Keratinocyte (primary cell): Measurements from ENCODE around the gene KDM5B. TPM values are rescaled to one million over a fixed set of nuclear protein-coding genes. Genes with fewer than 3 reads are reported as not detected.
A peak's percentile ranks its signal among the peaks of the same experiment; 100 is the strongest.

Source experiments
- DNase-seq: peaks from one replicate; pipeline ENCODE4 v3.0.0-alpha.2; 2011; ENCODE audit warnings: low read depth, missing footprints, low spot score
- FAIRE-seq: peaks from 2 replicates; lab custom pipeline; 2011; peaks lifted over from hg19 to GRCh38; lab: Jason Lieb, UNC
- H2AFZ ChIP-seq: 2 replicates; pipeline ENCODE4 v1.6.0; 2012; ENCODE audit warnings: low read length, control low read depth, inconsistent platforms; ENCODE audit not compliant: control insufficient read depth
- H3K27ac ChIP-seq: 2 replicates; pipeline ENCODE4 v1.5.1; 2011; ENCODE audit warnings: low read length; ENCODE audit not compliant: control insufficient read depth, insufficient read depth
- H3K27me3 ChIP-seq: 3 replicates; pipeline ENCODE4 v1.6.0; 2011; ENCODE audit warnings: low read length; ENCODE audit not compliant: control insufficient read depth, insufficient read depth; ENCODE audit errors: extremely low read depth
- H3K36me3 ChIP-seq, 2 experiments: 2 replicates in 1 of 2; 3 replicates in 1 of 2; pipeline ENCODE4 v1.5.1; 2011; ENCODE audit warnings: low read length in 2 of 2, mild to moderate bottlenecking in 1 of 2; ENCODE audit not compliant: control insufficient read depth in 2 of 2, insufficient read depth in 2 of 2; ENCODE audit errors: extremely low read depth in 1 of 2
- H3K4me1 ChIP-seq: 3 replicates; pipeline ENCODE4 v1.5.1; 2011; ENCODE audit warnings: low read length; ENCODE audit not compliant: control insufficient read depth, insufficient read depth; ENCODE audit errors: extremely low read depth
- H3K4me2 ChIP-seq: 3 replicates; pipeline ENCODE4 v1.6.0; 2011; ENCODE audit warnings: low read depth, low read length; ENCODE audit not compliant: control insufficient read depth, insufficient read depth; ENCODE audit errors: extremely low read depth
- H3K4me3 ChIP-seq, 3 experiments: fragments of 200-600 bp in 1 of 3; sonication (generic) in 1 of 3; 2 replicates in 2 of 3; 3 replicates in 1 of 3; pipeline ENCODE4 v1.5.1; 2011 to 2016; ENCODE audit warnings: low read length in 3 of 3, mild to moderate bottlenecking in 3 of 3, control low read depth in 2 of 3, inconsistent platforms in 1 of 3, low read depth in 1 of 3, mixed read lengths in 1 of 3, mixed run types in 1 of 3, moderate library complexity in 1 of 3; ENCODE audit not compliant: control insufficient read depth in 2 of 3, insufficient read depth in 2 of 3; ENCODE audit errors: extremely low read depth in 1 of 3
- H3K79me2 ChIP-seq: 2 replicates; pipeline ENCODE4 v1.6.0; 2012; ENCODE audit warnings: low read length; ENCODE audit not compliant: control insufficient read depth, insufficient read depth
- H3K9ac ChIP-seq: 3 replicates; pipeline ENCODE4 v1.6.0; 2011; ENCODE audit warnings: low read length; ENCODE audit not compliant: control insufficient read depth, insufficient read depth; ENCODE audit errors: extremely low read depth
- H3K9me1 ChIP-seq: 3 replicates; pipeline ENCODE4 v1.6.0; 2011; ENCODE audit warnings: low read length; ENCODE audit not compliant: control insufficient read depth, insufficient read depth; ENCODE audit errors: extremely low read depth
- H3K9me3 ChIP-seq: 2 replicates; pipeline ENCODE4 v1.5.1; 2012; ENCODE audit warnings: low read depth, low read length; ENCODE audit not compliant: control insufficient read depth
- H4K20me1 ChIP-seq: 3 replicates; pipeline ENCODE4 v1.6.0; 2011; ENCODE audit warnings: low read length; ENCODE audit not compliant: control insufficient read depth, insufficient read depth; ENCODE audit errors: extremely low read depth
- CTCF ChIP-seq, 3 experiments: IDR thresholded peaks in 1 of 3; conservative IDR thresholded peaks in 1 of 3; optimal IDR thresholded peaks in 1 of 3; 2 replicates in 2 of 3; 3 replicates in 1 of 3; pipeline versions ENCODE3 to v1.5.1; 2011; ENCODE audit warnings: low read length in 3 of 3, mild to moderate bottlenecking in 3 of 3, moderate library complexity in 2 of 3, control low read depth in 1 of 3, inconsistent platforms in 1 of 3; ENCODE audit not compliant: insufficient read depth in 2 of 3; ENCODE audit errors: extremely low read depth in 1 of 3
- EZH2 ChIP-seq: IDR thresholded peaks from one replicate; pipeline ENCODE4 v1.6.1; 2012; ENCODE audit warnings: inconsistent platforms, mild to moderate bottlenecking, low read length, moderate library complexity
- dilution Hi-C: fragments of 300-500 bp; cut with MboI; formaldehyde crosslinking; loops from one replicate; pipeline ENCODE4 v1.7.0; 2020; ENCODE audit warnings: low sequenced_read_pairs; ENCODE audit not compliant: extremely low pct_ligation_motif_present
- polyA plus RNA-seq, 5 experiments: library from polyadenylated mRNA; depleted of rRNA in 3 of 5; stranded (reverse) in 3 of 5; stranded (forward) in 1 of 5; unstranded in 1 of 5; fragments of >200 nt; gene quantifications; 1 replicate in 1 of 5; 2 replicates in 3 of 5; 3 replicates in 1 of 5; pipeline versions ENCODE4 v1.2.1 to v1.2.3, GENCODE V29; 2011 to 2012; ENCODE audit warnings: missing spikeins in 2 of 5, low read depth in 1 of 5, low replicate concordance in 1 of 5

Gene KDM5B
- polyA plus RNA-seq, 1 donor (not counting 4 experiments of a cell fraction or from before 2014, with no cell fraction given), result 60.1 TPM

DNA sequence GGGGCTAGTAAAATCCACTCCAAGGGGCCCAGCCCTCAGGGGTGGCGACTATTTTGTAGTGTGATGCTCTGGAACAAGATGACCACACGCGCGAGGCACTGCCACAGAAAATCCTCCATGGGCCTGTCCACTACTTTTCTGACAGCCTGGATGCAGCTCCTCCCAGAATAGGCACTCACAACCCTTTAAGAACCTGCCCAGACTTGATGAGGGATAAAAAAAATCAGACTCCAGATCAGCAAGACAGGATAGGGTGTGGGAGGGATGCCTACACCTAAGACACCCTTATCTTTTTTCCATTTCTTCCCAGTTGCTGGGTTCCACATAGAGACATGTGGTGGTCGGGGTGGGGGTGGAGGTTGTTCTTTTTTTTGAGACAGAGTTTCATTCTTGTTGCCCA is 36.0 kb upstream of the KDM5B start:
- Histone ChIP-seq H3K4me1 (peaks cover 11% of the 10 kb centered on the region), H3K79me2 (no peaks in the 10 kb centered on the region), H3K27ac (no peak overlapping the region), H3K4me3 (no peak overlapping the region), H3K9me3 (no peaks in the 10 kb centered on the region), H3K9me1 (no peaks in the 10 kb centered on the region), H3K9ac (no peak overlapping the region), H3K27me3 (no peaks in the 10 kb centered on the region), H3K36me3 (no peaks in the 10 kb centered on the region), H3K4me2 (peak overlapping the region; percentile 33), H4K20me1 (no peaks in the 10 kb centered on the region), H2AFZ (no peak overlapping the region)
- TF ChIP-seq EZH2, result no peak
- FAIRE-seq (peak; percentile 62), DNase-seq (no peak)
- dilution Hi-C loops, result no loop called here

GRCh38 chr1:202843081-202843480 is 34.9 kb upstream of the KDM5B start:
- TF ChIP-seq CTCF (optimal IDR thresholded peaks at IDR 0.05 in 1 of 3, IDR thresholded peaks at IDR 0.05 in 1 of 3, conservative IDR thresholded peaks at IDR 0.05 in 1 of 3; ENCODE audit: extremely low read depth in 1 of 3, insufficient read depth in 2 of 3, low read length in 3 of 3) (no peak), EZH2 (no peak)
- FAIRE-seq (no peak), DNase-seq (no peak)
- no peak overlapping the region for H3K27ac ChIP-seq
- no peaks in the 10 kb centered on the region for H3K36me3 ChIP-seq
- dilution Hi-C loops, result no loop called here
- H3K9me3 ChIP-seq, result no peaks in the 10 kb centered on the region
- peaks cover 12% of the 10 kb centered on the region for H3K4me1 ChIP-seq
- H3K79me2 ChIP-seq, result no peaks in the 10 kb centered on the region
- no peak overlapping the region for H3K4me2 ChIP-seq
- H2AFZ ChIP-seq, result no peak overlapping the region
- no peaks in the 10 kb centered on the region for H4K20me1 ChIP-seq
- H3K27me3 ChIP-seq, result no peaks in the 10 kb centered on the region
- H3K9ac ChIP-seq, result no peak overlapping the region
- no peaks in the 10 kb centered on the region for H3K9me1 ChIP-seq
- H3K4me3 ChIP-seq, result no peak overlapping the region

DNA sequence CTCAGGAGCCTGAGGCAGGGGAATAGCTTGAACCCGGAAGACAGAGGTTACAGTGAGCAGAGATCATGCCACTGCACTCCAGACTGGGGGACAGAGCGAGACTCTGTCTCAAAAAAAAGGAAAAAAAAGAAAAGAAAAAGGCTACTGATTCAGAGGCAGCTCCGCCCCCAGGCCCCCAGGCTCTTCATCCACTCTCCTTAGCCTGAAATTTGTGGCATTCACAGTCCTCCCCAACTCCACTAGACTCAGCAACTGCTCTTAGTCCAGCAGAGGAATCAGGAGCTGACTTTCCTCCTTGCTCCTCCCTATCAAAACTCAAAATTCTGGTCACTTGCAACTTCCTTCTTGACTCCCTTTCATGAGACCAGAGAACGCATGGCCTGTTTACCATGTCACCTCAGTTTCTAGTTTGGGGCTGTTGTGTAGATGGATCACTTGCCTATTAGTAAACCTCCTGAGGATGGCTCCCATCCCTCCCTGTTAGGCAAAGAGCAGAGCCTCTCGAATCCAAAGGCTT is 29.6 kb upstream of the KDM5B start:
- FAIRE-seq (no peak), DNase-seq (no peak)
- H3K27me3 ChIP-seq, result no peaks in the 10 kb centered on the region
- H3K4me2 ChIP-seq, result no peak overlapping the region
- H4K20me1 ChIP-seq, result no peaks in the 10 kb centered on the region
- H3K4me3 ChIP-seq, result no peak overlapping the region
- no peaks in the 10 kb centered on the region for H3K9me3 ChIP-seq
- no peaks in the 10 kb centered on the region for H3K79me2 ChIP-seq
- H3K9me1 ChIP-seq, result no peaks in the 10 kb centered on the region
- peaks cover 38% of the 10 kb centered on the region for H3K4me1 ChIP-seq
- dilution Hi-C loops, result no loop called here
- H3K36me3 ChIP-seq, result no peaks in the 10 kb centered on the region
- no peak overlapping the region for H3K9ac ChIP-seq
- H3K27ac ChIP-seq, result no peak overlapping the region
- TF ChIP-seq CTCF (optimal IDR thresholded peaks at IDR 0.05 in 1 of 3, IDR thresholded peaks at IDR 0.05 in 1 of 3, conservative IDR thresholded peaks at IDR 0.05 in 1 of 3; ENCODE audit: extremely low read depth in 1 of 3, insufficient read depth in 2 of 3, low read length in 3 of 3) (no peak), EZH2 (no peak)
- H2AFZ ChIP-seq, result peak overlapping the region; percentile 3
